ENCODE results near the gene MON1B.
"Not testable (repeated sequence)": the region's sequence is repeated elsewhere in the genome, so short reads cannot be mapped to it uniquely, and the experiment has no call there.

Gene MON1B

GRCh38 chr16:77199211-77199610 lies 8.2 kb downstream of the MON1B start, which contains the start of gene SYCE1L:
Gene SYCE1L (plus strand): TSS chr16:77199408. CDS start chr16:77199452, 44 bp downstream.
- DNase-seq, result no peak

GRCh38 chr16:77206533-77206932 lies 15.5 kb downstream of the MON1B start:
- no peak for DNase-seq

GRCh38 chr16:77207030-77207429 lies 16.0 kb downstream of the MON1B start:
- DNase-seq, result no peak

- no peak for DNase-seq
Measured at GRCh38 chr16:77208382-77208781, 17.4 kb downstream of the MON1B start.

GRCh38 chr16:77211880-77212740 lies 21.1 kb downstream of the MON1B start:
- DNase-seq, result peak; percentile 71

- DNase-seq, result peak; percentile 59
Measured at GRCh38 chr16:77212741-77213541, 22.0 kb downstream of the MON1B start.

GRCh38 chr16:77213542-77214106 lies 22.6 kb downstream of the MON1B start:
- DNase-seq, result no peak

- no peak for DNase-seq
Measured at GRCh38 chr16:77214411-77215138, 23.6 kb downstream of the MON1B start.

GRCh38 chr16:77219437-77219836 lies 28.4 kb downstream of the MON1B start:
- DNase-seq, result no peak

- DNase-seq, result no peak
Measured at GRCh38 chr16:77220427-77220826, 29.4 kb downstream of the MON1B start.

GRCh38 chr16:77221482-77221881 lies 30.5 kb downstream of the MON1B start:
- no peak for DNase-seq

- DNase-seq, result no peak
Measured at GRCh38 chr16:77223184-77223583, 32.2 kb downstream of the MON1B start.

GRCh38 chr16:77225182-77225581 lies 34.2 kb downstream of the MON1B start:
- DNase-seq, result no peak

GRCh38 chr16:77227745-77228144 lies 36.8 kb downstream of the MON1B start:
- no peak for DNase-seq

- DNase-seq, result no peak
Measured at GRCh38 chr16:77231047-77231446, 40.1 kb downstream of the MON1B start.

- DNase-seq, result no peak
Measured at GRCh38 chr16:77233799-77234519, 43.0 kb downstream of the MON1B start.

- DNase-seq, result no peak
Measured at GRCh38 chr16:77234611-77235010, 43.6 kb downstream of the MON1B start.

GRCh38 chr16:77236063-77236511 lies 45.1 kb downstream of the MON1B start:
- peak; percentile 82 for DNase-seq

GRCh38 chr16:77238593-77238992 lies 47.6 kb downstream of the MON1B start:
- no peak for DNase-seq

GRCh38 chr16:77242471-77242870 lies 51.5 kb downstream of the MON1B start:
- DNase-seq, result not testable (repeated sequence)

- DNase-seq, result no peak
Measured at GRCh38 chr16:77246150-77246549, 55.2 kb downstream of the MON1B start.

- DNase-seq, result no peak
Measured at GRCh38 chr16:77250400-77250799, 59.4 kb downstream of the MON1B start.
